Adrenal gland (tissue), 12 donors: Measurements from ENCODE around the gene FAM9A. TPM values are rescaled to one million over a fixed set of nuclear protein-coding genes. Genes with fewer than 3 reads are reported as not detected.

Source experiments
- DNase-seq, 7 donors: peaks; one replicate each; pipeline ENCODE4 v3.0.0-alpha.2; 2019 to 2020
- H3K27ac ChIP-seq, 5 donors: fragments of 200-600 bp; sonication (generic) in 4 of 5; 1 replicate in 3 of 5; 2 replicates in 2 of 5; pipeline versions ENCODE4 v1.5.1 to v1.8.0; 2016 to 2020; ENCODE audit warnings: mild to moderate bottlenecking in 1 of 5
- H3K27me3 ChIP-seq: fragments of 200-600 bp; 2 replicates; pipeline ENCODE4 v1.8.0; 2021
- H3K36me3 ChIP-seq, 2 donors: fragments of 200-600 bp; replicated peaks in 1 of 2; 1 replicate in 1 of 2; 2 replicates in 1 of 2; pipeline versions ENCODE4 v1.5.1 to v1.8.0; 2018 to 2022
- H3K4me1 ChIP-seq, 2 donors: fragments of 200-600 bp; replicated peaks in 1 of 2; 1 replicate in 1 of 2; 2 replicates in 1 of 2; pipeline versions ENCODE4 v1.5.1 to v1.8.0; 2018 to 2021
- H3K4me3 ChIP-seq, 4 donors: fragments of 200-600 bp; sonication (generic) in 3 of 4; one replicate each; pipeline ENCODE4 v1.5.1; 2016 to 2018
- H3K9me3 ChIP-seq, 3 donors: fragments of 200-600 bp; sonication (generic) in 1 of 3; replicated peaks in 1 of 3; 1 replicate in 2 of 3; 2 replicates in 1 of 3; pipeline versions ENCODE4 v1.5.1 to v1.8.0; 2016 to 2021
- POLR2A ChIP-seq, 2 donors: fragments of 450-650 bp; IDR thresholded peaks; one replicate each; pipeline ENCODE4 v1.6.1; 2017; ENCODE audit warnings: antibody characterized with exemption in 2 of 2, mild to moderate bottlenecking in 2 of 2, moderate library complexity in 1 of 2
- WGBS, 4 donors: extraction: QIAGEN DNeasy Blood & Tissue Kit in 2 of 4; methylation state at CpG; one replicate each; pipeline versions ENCODE4 v1.1.5 to v1.1.7; 2013 to 2017; 5-methylcytosine and 5-hydroxymethylcytosine counted together
- intact Hi-C, 2 donors: fragments of 100-400 bp; cut with DNase I; formaldehyde crosslinking; loops; one replicate each; pipeline versions ENCODE4 v1.14.1 to v1.15.0; 2022 to 2023
- polyA plus RNA-seq, 3 donors: library from polyadenylated mRNA; stranded (reverse); fragments of 200-250 nt in 2 of 3; fragments of 350-450 nt in 1 of 3; fragmentation: Illumina TruSeq in 1 of 3; extraction: RNeasy Lipid Tissue Mini Kit (QIAGEN cat#74804) in 1 of 3; gene quantifications; one replicate each; pipeline ENCODE4 v1.2.3, GENCODE V29; 2013 to 2014
- total RNA-seq, 9 donors: library from RNA; depleted of rRNA in 4 of 9; stranded (reverse); fragments of >200 nt in 4 of 9; fragments of 120-200 nt in 1 of 9; fragmentation: NEBNext Ultra II Directional in 1 of 9; extraction: Animal tissue kit (Norgen Biotek cat#: 25700) in 1 of 9; gene quantifications; one replicate each; pipeline versions ENCODE4 v1.1.0 to v1.2.4, GENCODE V29; 2013 to 2023
- TF ChIP-seq, protein P1 (sequence below), 6 experiments: fragments of 450-650 bp in 4 of 6; fragments of 200-600 bp in 2 of 6; sonication (generic) in 1 of 6; IDR thresholded peaks; 1 replicate in 5 of 6; 2 replicates in 1 of 6; pipeline versions ENCODE4 v1.5.1 to v1.8.0; 2016 to 2021; ENCODE audit warnings: antibody characterized with exemption in 6 of 6, mild to moderate bottlenecking in 2 of 6, moderate library complexity in 1 of 6
- donor health status: healthy with polysubstance abuse.
- donor health status: Bipolar disorder and iron deficiency.
- donor health status: DM: yes; HTN: yes; CAD: no.
- donor health status: DM: no; HTN: no; CAD: no.
- donor health status: DM: no; HTN: no; CAD: no.
- donor health status: DM: yes; HTN: yes; CAD: no.

The FAM9A gene
- total and polyA plus RNA-seq, 12 donors: not detected

DNA sequence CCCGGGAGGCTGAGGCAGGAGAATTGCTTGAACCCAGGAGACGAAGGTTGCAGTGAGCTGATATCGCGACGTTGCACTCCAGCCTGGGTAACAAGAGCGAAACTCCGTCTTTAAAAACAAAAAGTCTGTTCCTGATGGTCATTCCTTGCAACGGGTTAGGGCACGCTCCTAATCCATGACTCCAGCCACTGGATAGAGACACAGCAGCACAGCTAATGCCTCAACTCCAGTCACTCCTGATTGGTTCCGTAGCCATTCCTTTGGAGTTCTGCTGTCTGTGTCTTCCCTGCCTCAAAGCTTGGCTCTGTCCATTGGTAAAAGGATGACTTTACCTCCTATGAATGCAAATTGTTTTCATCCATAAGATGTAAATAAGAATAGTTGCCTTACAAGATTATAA lies 44.3 kb upstream of the FAM9A start:
- no peak for DNase-seq
- no peak for TF ChIP-seq POLR2A (IDR thresholded peaks at IDR 0.05)
- TF ChIP-seq, protein P1, sequence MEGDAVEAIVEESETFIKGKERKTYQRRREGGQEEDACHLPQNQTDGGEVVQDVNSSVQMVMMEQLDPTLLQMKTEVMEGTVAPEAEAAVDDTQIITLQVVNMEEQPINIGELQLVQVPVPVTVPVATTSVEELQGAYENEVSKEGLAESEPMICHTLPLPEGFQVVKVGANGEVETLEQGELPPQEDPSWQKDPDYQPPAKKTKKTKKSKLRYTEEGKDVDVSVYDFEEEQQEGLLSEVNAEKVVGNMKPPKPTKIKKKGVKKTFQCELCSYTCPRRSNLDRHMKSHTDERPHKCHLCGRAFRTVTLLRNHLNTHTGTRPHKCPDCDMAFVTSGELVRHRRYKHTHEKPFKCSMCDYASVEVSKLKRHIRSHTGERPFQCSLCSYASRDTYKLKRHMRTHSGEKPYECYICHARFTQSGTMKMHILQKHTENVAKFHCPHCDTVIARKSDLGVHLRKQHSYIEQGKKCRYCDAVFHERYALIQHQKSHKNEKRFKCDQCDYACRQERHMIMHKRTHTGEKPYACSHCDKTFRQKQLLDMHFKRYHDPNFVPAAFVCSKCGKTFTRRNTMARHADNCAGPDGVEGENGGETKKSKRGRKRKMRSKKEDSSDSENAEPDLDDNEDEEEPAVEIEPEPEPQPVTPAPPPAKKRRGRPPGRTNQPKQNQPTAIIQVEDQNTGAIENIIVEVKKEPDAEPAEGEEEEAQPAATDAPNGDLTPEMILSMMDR (IDR thresholded peaks at IDR 0.05): no peak
- Histone ChIP-seq H3K27ac (no peak overlapping the region), H3K9me3 (no peaks in the 10 kb centered on the region), H3K4me3 (no peak overlapping the region), H3K4me1 (peaks cover 0 to 14% of the 10 kb centered on the region in 2 donors), H3K36me3 (no peaks in the 10 kb centered on the region), H3K27me3 (peaks cover under 1% of the 10 kb centered on the region)
- 76 to 98% (median 92%) methylated on average over 8 to 10 of the region's 10 CpGs for WGBS, 4 donors
- intact Hi-C loops: no loop called here

DNA sequence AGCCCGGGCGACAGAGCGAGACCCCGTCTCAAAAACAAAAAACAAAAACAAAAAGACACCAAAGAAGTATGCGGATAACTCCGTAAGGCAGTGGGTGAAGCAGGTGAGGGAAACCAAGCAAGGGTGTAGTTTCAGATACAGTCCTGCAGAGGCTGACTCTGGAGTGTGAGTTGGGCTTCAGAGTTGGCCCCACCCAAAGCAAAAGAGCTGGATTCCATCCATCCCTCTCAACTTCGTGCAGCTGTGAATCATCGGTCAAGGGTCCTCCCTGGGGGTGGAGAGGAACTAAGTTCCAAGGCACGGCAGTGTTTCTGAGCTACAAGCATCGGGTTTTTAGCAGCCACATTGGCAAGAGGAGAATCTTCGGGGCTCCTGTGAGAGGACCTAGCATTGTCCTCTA lies 43.9 kb upstream of the FAM9A start:
- H3K27me3 ChIP-seq: no peaks in the 10 kb centered on the region
- intact Hi-C loops: no loop called here
- H3K36me3 ChIP-seq: no peaks in the 10 kb centered on the region
- no peak overlapping the region for H3K27ac ChIP-seq
- TF ChIP-seq, protein P1 (IDR thresholded peaks at IDR 0.05): no peak
- no peak for TF ChIP-seq POLR2A (IDR thresholded peaks at IDR 0.05)
- no peak overlapping the region for H3K4me3 ChIP-seq
- 67 to 82% (median 77%) methylated on average over 7 to 11 of the region's 11 CpGs for WGBS, 4 donors
- DNase-seq: no peak
- no peaks in the 10 kb centered on the region for H3K9me3 ChIP-seq
- H3K4me1 ChIP-seq: peaks cover 0 to 14% of the 10 kb centered on the region in 2 donors

DNA sequence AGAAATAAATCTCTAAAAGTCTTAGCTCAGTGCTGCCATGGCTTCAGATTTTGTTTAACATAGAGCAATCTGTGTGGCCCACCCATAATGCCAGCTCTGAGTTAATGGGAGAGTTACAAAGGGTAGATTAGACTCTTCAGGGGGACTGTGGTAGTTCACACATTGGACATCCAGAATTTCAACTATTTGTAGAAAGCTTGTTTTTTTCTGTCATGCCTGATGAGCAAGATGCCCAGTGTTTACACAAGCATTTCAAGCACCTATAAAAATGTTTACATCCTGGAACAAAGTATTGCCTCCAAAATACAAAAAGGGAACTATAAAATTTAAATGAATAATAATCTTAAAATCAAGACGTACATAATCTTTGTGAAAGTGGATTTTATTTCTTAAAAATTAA lies 43.0 kb upstream of the FAM9A start:
- DNase-seq: no peak
- Histone ChIP-seq H3K36me3 (no peaks in the 10 kb centered on the region), H3K27ac (no peak overlapping the region), H3K9me3 (no peaks in the 10 kb centered on the region), H3K4me1 (peaks cover 0 to 13% of the 10 kb centered on the region in 2 donors), H3K27me3 (no peaks in the 10 kb centered on the region), H3K4me3 (no peak overlapping the region)
- intact Hi-C loops: no loop called here
- TF ChIP-seq POLR2A (IDR thresholded peaks at IDR 0.05): no peak
- TF ChIP-seq, protein P1 (IDR thresholded peaks at IDR 0.05): no peak
- WGBS, 4 donors: 52 to 58% (median 56%) methylated on average over 1 of the region's 1 CpG

DNA sequence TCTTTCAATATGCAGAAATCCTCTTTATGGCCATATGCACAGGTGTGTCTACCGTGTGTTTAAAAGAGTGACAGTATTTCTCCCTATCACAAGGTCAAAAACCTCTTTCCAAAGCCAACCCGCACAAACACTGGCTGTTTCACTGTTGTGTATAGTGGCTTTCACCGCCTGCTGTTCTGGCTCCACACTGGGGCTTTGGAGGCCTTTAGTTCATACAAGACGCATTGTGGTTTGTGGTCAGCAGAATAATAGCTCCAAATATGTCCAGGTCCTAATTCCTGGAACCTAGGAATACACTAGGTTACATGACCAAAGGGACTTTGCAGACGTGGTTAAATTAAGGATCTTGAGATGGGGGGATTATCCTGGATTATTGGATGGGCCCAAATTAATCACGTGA lies 40.7 kb upstream of the FAM9A start:
- no peaks in the 10 kb centered on the region for H3K4me1 ChIP-seq
- H3K27me3 ChIP-seq: peaks cover 8% of the 10 kb centered on the region
- no peaks in the 10 kb centered on the region for H3K36me3 ChIP-seq
- WGBS, 4 donors: 79 to 87% (median 85%) methylated on average over 6 of the region's 6 CpGs
- no peak overlapping the region for H3K27ac ChIP-seq
- DNase-seq: no peak
- TF ChIP-seq, protein P1 (IDR thresholded peaks at IDR 0.05): no peak
- no peak for TF ChIP-seq POLR2A (IDR thresholded peaks at IDR 0.05)
- no peaks in the 10 kb centered on the region for H3K9me3 ChIP-seq
- intact Hi-C loops: no loop called here
- H3K4me3 ChIP-seq: no peak overlapping the region
